ENCODE measurements around the gene NR5A2.

DNA sequence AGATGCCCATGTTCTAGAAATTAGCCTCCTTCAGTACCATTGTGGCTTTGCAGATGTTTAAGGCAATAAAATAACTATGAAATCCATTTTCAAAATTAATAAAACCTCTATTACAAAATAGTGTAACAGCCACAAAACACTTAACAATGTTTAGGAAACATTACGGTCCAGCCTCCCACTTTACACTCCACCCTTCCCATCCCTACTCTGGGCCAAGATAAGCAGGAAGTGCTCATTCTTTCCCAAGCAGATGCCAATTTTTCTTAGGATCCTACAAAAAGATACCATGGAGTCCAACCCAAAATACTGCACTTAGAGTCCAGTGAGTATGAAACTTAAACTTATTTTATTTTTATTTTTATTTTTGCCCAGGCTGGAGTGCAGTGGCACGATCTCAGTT, 150.8 kb downstream of the NR5A2 start:
- TF ChIP-seq CTCF (IDR thresholded peaks at IDR 0.05) (no peak), POLR2A (IDR thresholded peaks at IDR 0.05) (no peak)

Measured in body of pancreas (tissue), 4 donors.